Measurements from ENCODE around the gene TMPRSS6. TPM values are rescaled to one million over a fixed set of nuclear protein-coding genes. Genes with fewer than 3 reads are reported as not detected.
A peak's percentile ranks its signal among the peaks of the same experiment; 100 is the strongest.

The TMPRSS6 gene
- total and polyA plus RNA-seq, 2 of the 13 experiments (the other 11 are each of a cell fraction or from before 2014, with no cell fraction given), result 4.2 to 4.8 TPM

DNA sequence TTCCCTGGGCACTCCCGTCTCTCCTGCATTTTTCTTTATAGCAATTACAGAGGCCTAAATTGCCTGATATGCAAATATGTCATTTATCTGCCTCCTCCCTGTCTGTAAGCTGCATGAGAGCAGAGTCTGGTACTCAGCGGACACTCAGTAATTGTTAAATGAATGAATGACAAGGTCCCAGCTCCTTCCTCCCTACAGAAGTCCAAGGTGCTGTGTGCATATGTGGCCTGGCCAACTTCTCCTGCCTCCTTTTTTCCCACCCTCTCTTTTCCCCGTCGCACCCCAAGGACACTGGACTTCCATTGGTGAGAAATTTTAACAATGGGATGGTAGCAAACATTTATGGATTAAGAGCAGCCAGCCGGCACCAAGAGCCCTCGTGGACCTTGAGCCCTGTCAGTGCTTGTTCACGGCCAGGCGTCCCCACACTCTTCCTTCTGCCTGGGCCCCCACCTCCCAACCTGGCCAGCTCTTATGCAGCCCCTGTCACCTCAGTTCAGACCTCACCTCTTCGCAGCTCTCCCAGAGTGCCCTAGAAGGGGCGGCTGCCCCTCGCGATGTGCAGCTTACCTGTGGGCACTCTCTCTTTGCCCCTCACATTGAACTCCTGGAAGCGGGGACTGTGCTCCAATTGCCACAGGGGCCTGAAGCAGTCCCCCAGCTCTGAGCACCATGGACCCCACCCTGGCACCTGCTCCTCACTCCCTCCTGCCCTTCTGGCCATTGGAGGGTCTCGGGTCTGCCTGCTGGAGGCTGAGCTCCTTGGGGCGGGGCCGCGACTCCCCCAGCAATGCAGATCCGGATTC, 1.5 kb downstream of the TMPRSS6 start (continued):
- TF ChIP-seq, protein P1, sequence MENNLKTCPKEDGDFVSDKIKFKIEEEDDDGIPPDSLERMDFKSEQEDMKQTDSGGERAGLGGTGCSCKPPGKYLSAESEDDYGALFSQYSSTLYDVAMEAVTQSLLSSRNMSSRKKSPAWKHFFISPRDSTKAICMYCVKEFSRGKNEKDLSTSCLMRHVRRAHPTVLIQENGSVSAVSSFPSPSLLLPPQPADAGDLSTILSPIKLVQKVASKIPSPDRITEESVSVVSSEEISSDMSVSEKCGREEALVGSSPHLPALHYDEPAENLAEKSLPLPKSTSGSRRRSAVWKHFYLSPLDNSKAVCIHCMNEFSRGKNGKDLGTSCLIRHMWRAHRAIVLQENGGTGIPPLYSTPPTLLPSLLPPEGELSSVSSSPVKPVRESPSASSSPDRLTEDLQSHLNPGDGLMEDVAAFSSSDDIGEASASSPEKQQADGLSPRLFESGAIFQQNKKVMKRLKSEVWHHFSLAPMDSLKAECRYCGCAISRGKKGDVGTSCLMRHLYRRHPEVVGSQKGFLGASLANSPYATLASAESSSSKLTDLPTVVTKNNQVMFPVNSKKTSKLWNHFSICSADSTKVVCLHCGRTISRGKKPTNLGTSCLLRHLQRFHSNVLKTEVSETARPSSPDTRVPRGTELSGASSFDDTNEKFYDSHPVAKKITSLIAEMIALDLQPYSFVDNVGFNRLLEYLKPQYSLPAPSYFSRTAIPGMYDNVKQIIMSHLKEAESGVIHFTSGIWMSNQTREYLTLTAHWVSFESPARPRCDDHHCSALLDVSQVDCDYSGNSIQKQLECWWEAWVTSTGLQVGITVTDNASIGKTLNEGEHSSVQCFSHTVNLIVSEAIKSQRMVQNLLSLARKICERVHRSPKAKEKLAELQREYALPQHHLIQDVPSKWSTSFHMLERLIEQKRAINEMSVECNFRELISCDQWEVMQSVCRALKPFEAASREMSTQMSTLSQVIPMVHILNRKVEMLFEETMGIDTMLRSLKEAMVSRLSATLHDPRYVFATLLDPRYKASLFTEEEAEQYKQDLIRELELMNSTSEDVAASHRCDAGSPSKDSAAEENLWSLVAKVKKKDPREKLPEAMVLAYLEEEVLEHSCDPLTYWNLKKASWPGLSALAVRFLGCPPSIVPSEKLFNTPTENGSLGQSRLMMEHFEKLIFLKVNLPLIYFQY (CRISPR knock-in tag; IDR thresholded peaks at IDR 0.05; ENCODE audit: borderline replicate concordance), result no peak
- TF ChIP-seq, protein P2, sequence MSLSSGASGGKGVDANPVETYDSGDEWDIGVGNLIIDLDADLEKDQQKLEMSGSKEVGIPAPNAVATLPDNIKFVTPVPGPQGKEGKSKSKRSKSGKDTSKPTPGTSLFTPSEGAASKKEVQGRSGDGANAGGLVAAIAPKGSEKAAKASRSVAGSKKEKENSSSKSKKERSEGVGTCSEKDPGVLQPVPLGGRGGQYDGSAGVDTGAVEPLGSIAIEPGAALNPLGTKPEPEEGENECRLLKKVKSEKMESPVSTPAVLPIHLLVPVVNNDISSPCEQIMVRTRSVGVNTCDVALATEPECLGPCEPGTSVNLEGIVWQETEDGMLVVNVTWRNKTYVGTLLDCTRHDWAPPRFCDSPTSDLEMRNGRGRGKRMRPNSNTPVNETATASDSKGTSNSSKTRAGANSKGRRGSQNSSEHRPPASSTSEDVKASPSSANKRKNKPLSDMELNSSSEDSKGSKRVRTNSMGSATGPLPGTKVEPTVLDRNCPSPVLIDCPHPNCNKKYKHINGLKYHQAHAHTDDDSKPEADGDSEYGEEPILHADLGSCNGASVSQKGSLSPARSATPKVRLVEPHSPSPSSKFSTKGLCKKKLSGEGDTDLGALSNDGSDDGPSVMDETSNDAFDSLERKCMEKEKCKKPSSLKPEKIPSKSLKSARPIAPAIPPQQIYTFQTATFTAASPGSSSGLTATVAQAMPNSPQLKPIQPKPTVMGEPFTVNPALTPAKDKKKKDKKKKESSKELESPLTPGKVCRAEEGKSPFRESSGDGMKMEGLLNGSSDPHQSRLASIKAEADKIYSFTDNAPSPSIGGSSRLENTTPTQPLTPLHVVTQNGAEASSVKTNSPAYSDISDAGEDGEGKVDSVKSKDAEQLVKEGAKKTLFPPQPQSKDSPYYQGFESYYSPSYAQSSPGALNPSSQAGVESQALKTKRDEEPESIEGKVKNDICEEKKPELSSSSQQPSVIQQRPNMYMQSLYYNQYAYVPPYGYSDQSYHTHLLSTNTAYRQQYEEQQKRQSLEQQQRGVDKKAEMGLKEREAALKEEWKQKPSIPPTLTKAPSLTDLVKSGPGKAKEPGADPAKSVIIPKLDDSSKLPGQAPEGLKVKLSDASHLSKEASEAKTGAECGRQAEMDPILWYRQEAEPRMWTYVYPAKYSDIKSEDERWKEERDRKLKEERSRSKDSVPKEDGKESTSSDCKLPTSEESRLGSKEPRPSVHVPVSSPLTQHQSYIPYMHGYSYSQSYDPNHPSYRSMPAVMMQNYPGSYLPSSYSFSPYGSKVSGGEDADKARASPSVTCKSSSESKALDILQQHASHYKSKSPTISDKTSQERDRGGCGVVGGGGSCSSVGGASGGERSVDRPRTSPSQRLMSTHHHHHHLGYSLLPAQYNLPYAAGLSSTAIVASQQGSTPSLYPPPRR (CRISPR knock-in tag; IDR thresholded peaks at IDR 0.05; ENCODE audit: borderline replicate concordance), result 0 out of 2 replicates have a peak, but pooled peaks have one; percentile 38
- TF ChIP-seq, protein P3, sequence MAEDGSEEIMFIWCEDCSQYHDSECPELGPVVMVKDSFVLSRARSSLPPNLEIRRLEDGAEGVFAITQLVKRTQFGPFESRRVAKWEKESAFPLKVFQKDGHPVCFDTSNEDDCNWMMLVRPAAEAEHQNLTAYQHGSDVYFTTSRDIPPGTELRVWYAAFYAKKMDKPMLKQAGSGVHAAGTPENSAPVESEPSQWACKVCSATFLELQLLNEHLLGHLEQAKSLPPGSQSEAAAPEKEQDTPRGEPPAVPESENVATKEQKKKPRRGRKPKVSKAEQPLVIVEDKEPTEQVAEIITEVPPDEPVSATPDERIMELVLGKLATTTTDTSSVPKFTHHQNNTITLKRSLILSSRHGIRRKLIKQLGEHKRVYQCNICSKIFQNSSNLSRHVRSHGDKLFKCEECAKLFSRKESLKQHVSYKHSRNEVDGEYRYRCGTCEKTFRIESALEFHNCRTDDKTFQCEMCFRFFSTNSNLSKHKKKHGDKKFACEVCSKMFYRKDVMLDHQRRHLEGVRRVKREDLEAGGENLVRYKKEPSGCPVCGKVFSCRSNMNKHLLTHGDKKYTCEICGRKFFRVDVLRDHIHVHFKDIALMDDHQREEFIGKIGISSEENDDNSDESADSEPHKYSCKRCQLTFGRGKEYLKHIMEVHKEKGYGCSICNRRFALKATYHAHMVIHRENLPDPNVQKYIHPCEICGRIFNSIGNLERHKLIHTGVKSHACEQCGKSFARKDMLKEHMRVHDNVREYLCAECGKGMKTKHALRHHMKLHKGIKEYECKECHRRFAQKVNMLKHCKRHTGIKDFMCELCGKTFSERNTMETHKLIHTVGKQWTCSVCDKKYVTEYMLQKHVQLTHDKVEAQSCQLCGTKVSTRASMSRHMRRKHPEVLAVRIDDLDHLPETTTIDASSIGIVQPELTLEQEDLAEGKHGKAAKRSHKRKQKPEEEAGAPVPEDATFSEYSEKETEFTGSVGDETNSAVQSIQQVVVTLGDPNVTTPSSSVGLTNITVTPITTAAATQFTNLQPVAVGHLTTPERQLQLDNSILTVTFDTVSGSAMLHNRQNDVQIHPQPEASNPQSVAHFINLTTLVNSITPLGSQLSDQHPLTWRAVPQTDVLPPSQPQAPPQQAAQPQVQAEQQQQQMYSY (CRISPR knock-in tag; IDR thresholded peaks at IDR 0.05), result no peak
- no peak for TF ChIP-seq ZNF441 (CRISPR knock-in tag; IDR thresholded peaks at IDR 0.05; ENCODE audit: borderline replicate concordance)
- TF ChIP-seq, protein P4, sequence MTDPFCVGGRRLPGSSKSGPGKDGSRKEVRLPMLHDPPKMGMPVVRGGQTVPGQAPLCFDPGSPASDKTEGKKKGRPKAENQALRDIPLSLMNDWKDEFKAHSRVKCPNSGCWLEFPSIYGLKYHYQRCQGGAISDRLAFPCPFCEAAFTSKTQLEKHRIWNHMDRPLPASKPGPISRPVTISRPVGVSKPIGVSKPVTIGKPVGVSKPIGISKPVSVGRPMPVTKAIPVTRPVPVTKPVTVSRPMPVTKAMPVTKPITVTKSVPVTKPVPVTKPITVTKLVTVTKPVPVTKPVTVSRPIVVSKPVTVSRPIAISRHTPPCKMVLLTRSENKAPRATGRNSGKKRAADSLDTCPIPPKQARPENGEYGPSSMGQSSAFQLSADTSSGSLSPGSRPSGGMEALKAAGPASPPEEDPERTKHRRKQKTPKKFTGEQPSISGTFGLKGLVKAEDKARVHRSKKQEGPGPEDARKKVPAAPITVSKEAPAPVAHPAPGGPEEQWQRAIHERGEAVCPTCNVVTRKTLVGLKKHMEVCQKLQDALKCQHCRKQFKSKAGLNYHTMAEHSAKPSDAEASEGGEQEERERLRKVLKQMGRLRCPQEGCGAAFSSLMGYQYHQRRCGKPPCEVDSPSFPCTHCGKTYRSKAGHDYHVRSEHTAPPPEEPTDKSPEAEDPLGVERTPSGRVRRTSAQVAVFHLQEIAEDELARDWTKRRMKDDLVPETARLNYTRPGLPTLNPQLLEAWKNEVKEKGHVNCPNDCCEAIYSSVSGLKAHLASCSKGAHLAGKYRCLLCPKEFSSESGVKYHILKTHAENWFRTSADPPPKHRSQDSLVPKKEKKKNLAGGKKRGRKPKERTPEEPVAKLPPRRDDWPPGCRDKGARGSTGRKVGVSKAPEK (CRISPR knock-in tag; IDR thresholded peaks at IDR 0.05; ENCODE audit: borderline replicate concordance), result peak; percentile 94; the same call in 1 of the 2 replicates
- no peak for TF ChIP-seq ZBTB8A (CRISPR knock-in tag; IDR thresholded peaks at IDR 0.05; ENCODE audit: borderline replicate concordance, low read depth)
- no peak for TF ChIP-seq ZNF660 (CRISPR knock-in tag; IDR thresholded peaks at IDR 0.05; ENCODE audit: borderline replicate concordance, low read depth)
- no peak for TF ChIP-seq EHMT2 (IDR thresholded peaks at IDR 0.05; ENCODE audit: borderline replicate concordance, low read depth, low read length)
- peak; percentile 45; the same call in 1 of the 2 replicates for TF ChIP-seq SOX5 (CRISPR knock-in tag; IDR thresholded peaks at IDR 0.05; ENCODE audit: borderline replicate concordance)
- no peak for TF ChIP-seq ZNF775 (CRISPR knock-in tag; IDR thresholded peaks at IDR 0.05; ENCODE audit: borderline replicate concordance)
- TF ChIP-seq ZNF780A (CRISPR knock-in tag; IDR thresholded peaks at IDR 0.05), result no peak
